ENCODE measurements around the gene GLMP.
A peak's percentile ranks its signal among the peaks of the same experiment; 100 is the strongest.

GLMP gene

DNA sequence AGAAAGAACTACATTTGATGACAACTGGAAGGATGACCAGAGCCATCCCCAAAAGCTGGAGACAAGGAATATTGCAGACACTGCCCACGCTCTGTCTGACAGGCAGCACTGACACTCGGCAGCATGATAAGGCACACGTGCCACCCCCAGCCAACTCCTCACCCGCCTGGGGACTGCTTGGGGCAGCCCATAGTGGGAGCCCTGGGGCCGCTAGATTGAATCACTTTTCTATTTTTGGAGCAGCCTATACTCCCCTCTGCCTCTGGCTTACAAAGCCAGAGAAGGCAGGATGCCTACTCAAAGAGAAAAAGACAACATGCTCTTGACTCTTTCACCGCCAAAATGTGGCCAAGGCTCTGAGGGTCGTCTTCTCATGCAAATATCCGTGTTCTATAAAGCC, 14.2 kb downstream of the GLMP start:
- Histone ChIP-seq H3K4me3 (ENCODE audit: low read depth, low read length) (peak overlapping the region; percentile 81), H3K27me3 (ENCODE audit: insufficient read depth, low read depth, severe bottlenecking) (no peaks in the 10 kb centered on the region), H3K27ac (no peak overlapping the region), H3K9me3 (ENCODE audit: severe bottlenecking) (no peaks in the 10 kb centered on the region), H3K36me3 (peaks cover 57% of the 10 kb centered on the region)
- DNase-seq: no peak
- no peak for TF ChIP-seq CTCF (IDR thresholded peaks at IDR 0.05; ENCODE audit: low read depth, low read length)

GRCh38 chr1:156279837-156280236, 15.6 kb downstream of the GLMP start:
- TF ChIP-seq CTCF (IDR thresholded peaks at IDR 0.05; ENCODE audit: low read depth, low read length): no peak
- Histone ChIP-seq H3K27ac (no peak overlapping the region), H3K36me3 (peaks cover 71% of the 10 kb centered on the region), H3K9me3 (ENCODE audit: severe bottlenecking) (no peaks in the 10 kb centered on the region), H3K4me3 (ENCODE audit: low read depth, low read length) (no peak overlapping the region), H3K27me3 (ENCODE audit: insufficient read depth, low read depth, severe bottlenecking) (no peaks in the 10 kb centered on the region)
- DNase-seq: no peak

GRCh38 chr1:156276966-156277381, 18.5 kb downstream of the GLMP start:
- no peaks in the 10 kb centered on the region for H3K9me3 ChIP-seq (ENCODE audit: severe bottlenecking)
- H3K27me3 ChIP-seq (ENCODE audit: insufficient read depth, low read depth, severe bottlenecking): no peaks in the 10 kb centered on the region
- TF ChIP-seq CTCF (IDR thresholded peaks at IDR 0.05; ENCODE audit: low read depth, low read length): no peak
- no peak overlapping the region for H3K27ac ChIP-seq
- DNase-seq: peak; percentile 48
- H3K36me3 ChIP-seq: peaks cover 94% of the 10 kb centered on the region
- no peak overlapping the region for H3K4me3 ChIP-seq (ENCODE audit: low read depth, low read length)

DNA sequence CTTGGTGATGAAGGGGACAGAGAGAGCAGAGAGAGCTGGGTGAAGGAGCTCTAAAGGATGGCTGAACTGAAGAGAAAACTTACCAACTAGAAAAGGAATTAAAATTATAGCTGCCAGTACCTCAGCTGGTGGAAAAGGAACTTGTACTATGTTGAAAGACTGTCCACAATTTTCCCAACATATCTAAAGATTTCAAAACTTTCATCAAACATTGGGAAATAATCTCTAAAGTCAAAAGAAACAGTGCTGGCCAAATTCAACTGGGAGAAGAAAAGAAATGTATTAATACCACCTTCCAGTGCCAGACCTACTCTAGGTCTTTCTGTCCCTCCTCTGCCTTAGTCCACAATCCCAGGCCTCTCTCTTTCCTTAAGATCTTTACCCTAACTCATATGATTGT, 18.9 kb downstream of the GLMP start:
- no peak overlapping the region for H3K4me3 ChIP-seq (ENCODE audit: low read depth, low read length)
- no peaks in the 10 kb centered on the region for H3K27me3 ChIP-seq (ENCODE audit: insufficient read depth, low read depth, severe bottlenecking)
- no peak for DNase-seq
- TF ChIP-seq CTCF (IDR thresholded peaks at IDR 0.05; ENCODE audit: low read depth, low read length): no peak
- no peak overlapping the region for H3K27ac ChIP-seq
- peaks cover 94% of the 10 kb centered on the region for H3K36me3 ChIP-seq
- H3K9me3 ChIP-seq (ENCODE audit: severe bottlenecking): no peaks in the 10 kb centered on the region

- Histone ChIP-seq H3K9me3 (ENCODE audit: severe bottlenecking) (no peaks in the 10 kb centered on the region), H3K36me3 (peaks cover 96% of the 10 kb centered on the region), H3K4me3 (ENCODE audit: low read depth, low read length) (no peak overlapping the region), H3K27ac (no peak overlapping the region), H3K27me3 (ENCODE audit: insufficient read depth, low read depth, severe bottlenecking) (no peaks in the 10 kb centered on the region)
- TF ChIP-seq CTCF (IDR thresholded peaks at IDR 0.05; ENCODE audit: low read depth, low read length): no peak
- no peak for DNase-seq
These were observed 25.2 kb downstream of the GLMP start for GRCh38 chr1:156270314-156270713.

- DNase-seq: no peak
- no peak overlapping the region for H3K27ac ChIP-seq
These were observed 27.1 kb downstream of the GLMP start for GRCh38 chr1:156268336-156268735.

More at GRCh38 chr1:156268336-156268735, 27.1 kb downstream of the GLMP start:
- H3K9me3 ChIP-seq (ENCODE audit: severe bottlenecking): no peaks in the 10 kb centered on the region
- no peak for TF ChIP-seq CTCF (IDR thresholded peaks at IDR 0.05; ENCODE audit: low read depth, low read length)
- no peaks in the 10 kb centered on the region for H3K27me3 ChIP-seq (ENCODE audit: insufficient read depth, low read depth, severe bottlenecking)
- no peak overlapping the region for H3K4me3 ChIP-seq (ENCODE audit: low read depth, low read length)
- peaks cover 95% of the 10 kb centered on the region for H3K36me3 ChIP-seq
